Skeletal muscle satellite cell (primary cell): ENCODE measurements around the gene C3orf18.

Experiments
- H3K27me3 ChIP-seq: 2 replicates; pipeline ENCODE4 v1.7.0; 2013; ENCODE audit warnings: low read length; ENCODE audit not compliant: control insufficient read depth, insufficient read depth
- H3K36me3 ChIP-seq: 2 replicates; pipeline ENCODE4 v1.7.0; 2013; ENCODE audit warnings: mild to moderate bottlenecking, control low read depth, low read length; ENCODE audit not compliant: insufficient read depth
- H3K4me1 ChIP-seq: 2 replicates; pipeline ENCODE4 v1.7.0; 2013; ENCODE audit warnings: low read length; ENCODE audit not compliant: control insufficient read depth, insufficient read depth
- H3K4me2 ChIP-seq: 2 replicates; pipeline ENCODE4 v1.7.0; 2013; ENCODE audit warnings: mild to moderate bottlenecking, low read length
- H3K4me3 ChIP-seq: 2 replicates; pipeline ENCODE4 v1.7.0; 2013; ENCODE audit warnings: low read length
- H3K9ac ChIP-seq: 2 replicates; pipeline ENCODE4 v1.7.0; 2013; ENCODE audit warnings: mild to moderate bottlenecking, low read depth, low read length, moderate library complexity
- H3K9me3 ChIP-seq: replicated peaks from 2 replicates; pipeline ENCODE4 v1.7.0; 2013; ENCODE audit warnings: mild to moderate bottlenecking, control low read depth, low read length

Gene C3orf18

GRCh38 chr3:50585919-50586762, 18.6 kb upstream of the C3orf18 start:
- no peak overlapping the region for H3K9ac ChIP-seq
- H3K36me3 ChIP-seq, result no peaks in the 10 kb centered on the region
- H3K4me2 ChIP-seq, result no peak overlapping the region
- H3K9me3 ChIP-seq, result no peaks in the 10 kb centered on the region
- H3K27me3 ChIP-seq, result no peaks in the 10 kb centered on the region
- peaks cover 7% of the 10 kb centered on the region for H3K4me1 ChIP-seq
- no peak overlapping the region for H3K4me3 ChIP-seq

- H3K4me3 ChIP-seq, result no peak overlapping the region
- no peak overlapping the region for H3K9ac ChIP-seq
- no peaks in the 10 kb centered on the region for H3K36me3 ChIP-seq
- H3K4me1 ChIP-seq, result no peaks in the 10 kb centered on the region
- no peak overlapping the region for H3K4me2 ChIP-seq
- no peaks in the 10 kb centered on the region for H3K27me3 ChIP-seq
- H3K9me3 ChIP-seq, result no peaks in the 10 kb centered on the region
Observed at GRCh38 chr3:50584391-50584790, 16.8 kb upstream of the C3orf18 start.

- Histone ChIP-seq H3K4me1 (no peaks in the 10 kb centered on the region), H3K4me3 (no peak overlapping the region), H3K36me3 (no peaks in the 10 kb centered on the region), H3K27me3 (no peaks in the 10 kb centered on the region), H3K9ac (no peak overlapping the region), H3K9me3 (no peaks in the 10 kb centered on the region), H3K4me2 (no peak overlapping the region)
Observed at GRCh38 chr3:50583897-50584296, 16.4 kb upstream of the C3orf18 start.

GRCh38 chr3:50582083-50582482, 14.5 kb upstream of the C3orf18 start:
- H3K4me1 ChIP-seq, result no peaks in the 10 kb centered on the region
- no peak overlapping the region for H3K9ac ChIP-seq
- no peak overlapping the region for H3K4me2 ChIP-seq
- no peaks in the 10 kb centered on the region for H3K9me3 ChIP-seq
- H3K27me3 ChIP-seq, result no peaks in the 10 kb centered on the region
- H3K4me3 ChIP-seq, result no peak overlapping the region
- H3K36me3 ChIP-seq, result peaks cover 4% of the 10 kb centered on the region

GRCh38 chr3:50581459-50581842, 13.9 kb upstream of the C3orf18 start:
- Histone ChIP-seq H3K27me3 (no peaks in the 10 kb centered on the region), H3K9me3 (no peaks in the 10 kb centered on the region), H3K4me1 (no peaks in the 10 kb centered on the region), H3K36me3 (peaks cover 4% of the 10 kb centered on the region), H3K9ac (no peak overlapping the region), H3K4me2 (no peak overlapping the region), H3K4me3 (no peak overlapping the region)

GRCh38 chr3:50580683-50581458, 13.3 kb upstream of the C3orf18 start:
- H3K27me3 ChIP-seq, result no peaks in the 10 kb centered on the region
- H3K9me3 ChIP-seq, result no peaks in the 10 kb centered on the region
- no peaks in the 10 kb centered on the region for H3K4me1 ChIP-seq
- peaks cover 4% of the 10 kb centered on the region for H3K36me3 ChIP-seq
- no peak overlapping the region for H3K4me3 ChIP-seq
- no peak overlapping the region for H3K9ac ChIP-seq
- H3K4me2 ChIP-seq, result no peak overlapping the region

- H3K9ac ChIP-seq, result no peak overlapping the region
- no peak overlapping the region for H3K4me2 ChIP-seq
- no peaks in the 10 kb centered on the region for H3K9me3 ChIP-seq
- peaks cover 8% of the 10 kb centered on the region for H3K36me3 ChIP-seq
- no peaks in the 10 kb centered on the region for H3K27me3 ChIP-seq
- H3K4me1 ChIP-seq, result no peaks in the 10 kb centered on the region
- no peak overlapping the region for H3K4me3 ChIP-seq
Observed at GRCh38 chr3:50577348-50577747, 9.8 kb upstream of the C3orf18 start.

GRCh38 chr3:50575372-50575771, 7.8 kb upstream of the C3orf18 start:
- Histone ChIP-seq H3K9ac (no peak overlapping the region), H3K36me3 (peaks cover 8% of the 10 kb centered on the region), H3K9me3 (no peaks in the 10 kb centered on the region), H3K4me2 (no peak overlapping the region), H3K4me3 (no peak overlapping the region), H3K4me1 (peaks cover 2% of the 10 kb centered on the region), H3K27me3 (no peaks in the 10 kb centered on the region)

GRCh38 chr3:50574444-50574831, 6.9 kb upstream of the C3orf18 start:
- H3K36me3 ChIP-seq, result peaks cover 8% of the 10 kb centered on the region
- no peak overlapping the region for H3K9ac ChIP-seq
- no peaks in the 10 kb centered on the region for H3K27me3 ChIP-seq
- H3K4me3 ChIP-seq, result no peak overlapping the region
- no peak overlapping the region for H3K4me2 ChIP-seq
- no peaks in the 10 kb centered on the region for H3K9me3 ChIP-seq
- H3K4me1 ChIP-seq, result peaks cover 6% of the 10 kb centered on the region

- Histone ChIP-seq H3K4me2 (no peak overlapping the region), H3K9me3 (no peaks in the 10 kb centered on the region), H3K4me3 (no peak overlapping the region), H3K4me1 (peaks cover 7% of the 10 kb centered on the region), H3K27me3 (no peaks in the 10 kb centered on the region), H3K36me3 (peaks cover 7% of the 10 kb centered on the region), H3K9ac (no peak overlapping the region)
Observed at GRCh38 chr3:50573566-50574443, 6.3 kb upstream of the C3orf18 start.

- peaks cover 4% of the 10 kb centered on the region for H3K36me3 ChIP-seq
- H3K9me3 ChIP-seq, result no peaks in the 10 kb centered on the region
- H3K4me2 ChIP-seq, result no peak overlapping the region
- H3K27me3 ChIP-seq, result no peaks in the 10 kb centered on the region
- H3K9ac ChIP-seq, result no peak overlapping the region
- H3K4me3 ChIP-seq, result no peak overlapping the region
- peaks cover 15% of the 10 kb centered on the region for H3K4me1 ChIP-seq
Observed at GRCh38 chr3:50572801-50573371, 5.3 kb upstream of the C3orf18 start.
